ENCODE measurements around the gene SSX4.
"Not testable (repeated sequence)": the region's sequence is repeated elsewhere in the genome, so short reads cannot be mapped to it uniquely, and the experiment has no call there.

The SSX4 gene, protein sequence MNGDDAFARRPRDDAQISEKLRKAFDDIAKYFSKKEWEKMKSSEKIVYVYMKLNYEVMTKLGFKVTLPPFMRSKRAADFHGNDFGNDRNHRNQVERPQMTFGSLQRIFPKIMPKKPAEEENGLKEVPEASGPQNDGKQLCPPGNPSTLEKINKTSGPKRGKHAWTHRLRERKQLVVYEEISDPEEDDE

GRCh38 chrX:48383239-48383638 lies at the start of gene SSX4:
SSX4 (plus strand) TSS chrX:48383539; CDS start chrX:48384054, 515 bp downstream.
- DNase-seq: not testable (repeated sequence)

GRCh38 chrX:48346059-48346458 lies 37.3 kb upstream of the SSX4 start:
- DNase-seq: not testable (repeated sequence)

- DNase-seq: not testable (repeated sequence)
These were observed 26.8 kb upstream of the SSX4 start, which contains the start of gene SSX3 for GRCh38 chrX:48356315-48357094. SSX3 (minus strand) TSS chrX:48356703; CDS start chrX:48355249, 1,454 bp downstream.

GRCh38 chrX:48357681-48358080 lies 25.7 kb upstream of the SSX4 start:
- no peak for DNase-seq

DNA sequence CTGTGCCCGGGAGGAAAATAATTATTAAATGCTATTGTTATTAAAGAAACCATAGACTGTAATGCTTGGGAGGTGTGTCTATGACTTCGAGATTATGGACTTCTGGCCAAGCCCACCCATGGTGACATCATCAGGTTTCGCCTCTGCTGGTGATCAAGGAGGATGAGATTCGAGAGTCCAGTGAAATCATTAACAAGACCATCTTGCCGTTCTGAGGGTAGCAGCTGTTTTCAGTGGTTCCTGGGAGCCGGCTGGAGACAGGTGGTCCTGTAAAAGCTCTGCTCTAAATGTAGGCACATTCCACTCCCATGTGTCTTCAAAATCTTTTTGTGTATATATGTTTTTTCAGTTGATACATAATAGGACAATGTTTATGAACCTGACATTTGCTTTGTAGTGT lies 24.1 kb upstream of the SSX4 start:
- DNase-seq: not testable (repeated sequence)

- not testable (repeated sequence) for DNase-seq
These were observed 15.5 kb upstream of the SSX4 start for GRCh38 chrX:48367717-48368408.

DNA sequence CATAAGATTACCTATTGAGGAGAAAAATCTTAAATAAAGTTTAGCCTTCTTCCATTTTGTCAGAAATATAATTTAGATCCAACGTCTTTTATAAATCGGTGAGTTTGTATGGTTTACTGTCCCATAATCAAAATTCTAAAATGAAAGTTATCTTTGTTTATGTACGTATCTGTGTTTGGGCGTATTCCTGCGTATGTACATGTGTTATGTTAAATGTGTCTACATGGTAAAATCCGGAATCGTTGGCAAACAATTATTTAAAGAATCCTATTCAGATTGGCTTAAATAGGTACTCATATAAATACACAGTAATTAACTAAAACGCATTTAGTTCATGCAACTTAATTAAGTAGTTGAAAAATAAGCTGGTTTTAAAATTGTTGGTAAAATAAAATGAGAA lies 12.9 kb upstream of the SSX4 start:
- not testable (repeated sequence) for DNase-seq

- not testable (repeated sequence) for DNase-seq
These were observed 13.6 kb downstream of the SSX4 start for GRCh38 chrX:48396931-48397330.

- DNase-seq: not testable (repeated sequence)
These were observed 14.5 kb downstream of the SSX4 start for GRCh38 chrX:48397825-48398224.

GRCh38 chrX:48411860-48412259 lies 28.5 kb downstream of the SSX4 start, which contains the start of gene SSX4B:
SSX4B (minus strand) TSS chrX:48411960; CDS start chrX:48411372, 588 bp downstream.
- DNase-seq: not testable (repeated sequence)

DNA sequence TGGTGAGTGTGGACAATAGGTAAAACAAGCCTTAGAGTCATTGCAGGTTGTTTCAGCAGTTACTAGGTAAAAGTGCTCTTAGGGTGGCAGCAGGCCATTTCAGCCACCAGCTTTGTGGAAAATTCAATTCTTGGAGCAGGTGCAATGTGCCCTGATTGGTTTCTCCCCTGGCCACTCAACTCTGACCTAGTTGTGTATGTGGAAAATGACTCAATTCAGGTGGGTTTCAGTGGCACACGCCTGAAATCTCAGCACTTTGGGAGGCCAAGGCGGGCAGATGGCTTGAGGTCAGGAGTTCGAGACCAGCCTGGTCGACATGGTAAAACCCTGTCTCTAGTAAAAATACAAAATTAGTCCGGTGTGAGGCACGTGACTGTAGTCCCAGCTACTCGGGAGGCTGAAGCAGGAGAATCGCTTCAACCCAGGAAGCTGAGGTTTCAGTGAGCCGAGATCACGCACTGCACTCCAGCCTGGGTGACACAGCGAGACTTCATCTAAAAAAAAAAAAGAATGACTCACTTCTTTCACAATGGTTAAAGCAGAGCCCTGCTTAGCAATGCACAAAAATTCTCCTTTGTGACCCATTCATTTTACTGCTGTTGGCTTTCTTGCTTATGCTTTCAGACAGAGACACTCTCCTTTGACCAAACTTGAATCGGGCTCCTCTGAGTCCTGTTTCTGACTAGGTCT lies 43.8 kb downstream of the SSX4 start:
- not testable (repeated sequence) for DNase-seq

- not testable (repeated sequence) for DNase-seq
These were observed 46.3 kb downstream of the SSX4 start for GRCh38 chrX:48429606-48430005.

DNA sequence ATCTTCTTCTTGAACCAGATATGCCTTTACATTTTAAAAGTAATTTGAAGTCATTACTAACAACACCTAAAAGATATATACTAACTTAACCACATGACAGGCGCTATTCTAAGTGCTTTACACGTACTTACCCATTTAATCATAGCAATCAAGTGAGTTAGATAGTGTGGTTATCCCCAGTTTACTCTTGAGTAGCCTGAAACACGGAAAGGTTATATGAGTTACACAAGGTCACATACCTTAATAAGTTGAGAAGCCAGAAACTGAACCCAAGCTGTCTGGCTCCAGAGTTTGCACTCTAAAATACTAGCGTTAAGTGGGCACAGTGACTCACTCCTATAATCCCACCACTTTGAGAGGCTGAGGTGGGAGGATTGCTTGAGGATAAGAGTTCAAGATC lies 46.8 kb downstream of the SSX4 start:
- not testable (repeated sequence) for DNase-seq

DNA sequence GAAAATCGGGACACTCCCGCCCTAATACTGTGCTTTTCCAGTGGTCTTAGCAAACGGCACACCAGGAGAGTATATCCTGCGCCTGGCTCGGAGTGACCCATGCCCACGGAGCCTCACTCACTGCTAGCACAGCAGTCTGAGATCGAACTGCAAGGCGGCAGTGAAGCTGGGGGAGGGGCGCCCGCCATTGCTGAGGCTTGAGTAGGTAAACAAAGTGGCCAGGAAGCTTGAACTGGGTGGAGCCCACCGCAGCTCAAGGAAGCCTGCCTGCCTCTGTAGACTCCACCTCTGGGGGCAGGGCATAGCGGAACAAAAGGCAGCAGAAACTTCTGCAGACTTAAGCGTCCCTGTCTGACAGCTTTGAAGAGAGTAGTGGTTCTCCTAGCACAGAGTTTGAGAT lies 50.4 kb downstream of the SSX4 start:
- DNase-seq: not testable (repeated sequence)

Data from NCI-H1417 treated with DMSO at 0.1 percent for 48 hours (cell line).